A549 (cell line): Measurements from ENCODE around the gene ZNF670. TPM values are rescaled to one million over a fixed set of nuclear protein-coding genes. Genes with fewer than 3 reads are reported as not detected.

Experiments
- ATAC-seq, 2 experiments: fragments of 200-7000 bp in 1 of 2; fragments of >200 bp in 1 of 2; cut with Nextera tagmentation in 1 of 2; cut with Tn5 transposase in 1 of 2; 3 replicates each; pipeline versions ENCODE4 v1.8.0 to v1.9.1; 2018 to 2020; ENCODE audit warnings: mild to moderate bottlenecking in 1 of 2, moderate library complexity in 1 of 2
- CTCF ChIA-PET: fragments of 300-600 bp; sonication (Branson Sonifier 250); formaldehyde crosslinking; extraction: SDS; loops from one replicate; lab custom pipeline; 2021; ENCODE audit warnings: antibody characterized with exemption, inconsistent platforms; lab: Yijun Ruan, JAX
- POLR2A ChIA-PET: fragments of 350-600 bp; formaldehyde crosslinking; extraction: SDS; loops from one replicate; lab custom pipeline; 2021; ENCODE audit warnings: antibody characterized with exemption, inconsistent platforms; lab: Yijun Ruan, JAX
- DNase-seq, 2 experiments: peaks; one replicate each; pipeline versions ENCODE4 v3.0.0 to v3.0.0-alpha.2; 2011 to 2016; ENCODE audit warnings: low read depth in 1 of 2, low spot score in 1 of 2
- FAIRE-seq: peaks from 2 replicates; lab custom pipeline; 2011; peaks lifted over from hg19 to GRCh38; lab: Jason Lieb, UNC
- H3K27ac ChIP-seq, 2 experiments: fragments of >200 bp; sonication (Bioruptor Twin); formaldehyde crosslinking; 3 replicates each; pipeline ENCODE4 v1.5.1; 2016 to 2017
- H3K4me1 ChIP-seq: fragments of >200 bp; sonication (Bioruptor Twin); formaldehyde crosslinking; 3 replicates; pipeline ENCODE4 v1.6.1; 2016
- H3K4me2 ChIP-seq: fragments of >200 bp; sonication (Bioruptor Twin); formaldehyde crosslinking; 3 replicates; pipeline ENCODE4 v1.6.1; 2016
- H3K4me3 ChIP-seq: fragments of >200 bp; sonication (Bioruptor Twin); formaldehyde crosslinking; 3 replicates; pipeline ENCODE4 v1.5.1; 2016
- H3K9me3 ChIP-seq: fragments of >200 bp; sonication (Bioruptor Twin); formaldehyde crosslinking; 3 replicates; pipeline ENCODE4 v1.6.1; 2016
- BHLHE40 ChIP-seq: IDR thresholded peaks from 2 replicates; pipeline ENCODE4 v1.6.1; 2012; ENCODE audit warnings: low read depth, low read length, inconsistent platforms
- CBX2 ChIP-seq: fragments of 200-600 bp; sonication (generic); IDR thresholded peaks from 2 replicates; pipeline ENCODE4 v1.6.1; 2016; ENCODE audit warnings: low read depth, mild to moderate bottlenecking, borderline replicate concordance
- CBX8 ChIP-seq: fragments of 200-600 bp; sonication (generic); IDR thresholded peaks from 2 replicates; pipeline ENCODE4 v1.6.1; 2016
- CEBPB ChIP-seq, 2 experiments: fragments of >200 bp in 1 of 2; sonication (Bioruptor Twin) in 1 of 2; formaldehyde crosslinking in 1 of 2; IDR thresholded peaks; 2 replicates each; pipeline ENCODE4 v1.6.1; 2012 to 2016
- CHD4 ChIP-seq: fragments of 200-600 bp; sonication (generic); IDR thresholded peaks from 2 replicates; pipeline ENCODE4 v1.6.1; 2016; ENCODE audit warnings: antibody characterized with exemption, mild to moderate bottlenecking, borderline replicate concordance
- EHMT2 ChIP-seq: fragments of 200-600 bp; sonication (generic); IDR thresholded peaks from 2 replicates; pipeline ENCODE4 v1.6.1; 2016; ENCODE audit warnings: antibody characterized with exemption, low read depth, mild to moderate bottlenecking, moderate library complexity
- ESRRA ChIP-seq: fragments of 150-350 bp; IDR thresholded peaks from 2 replicates; pipeline ENCODE4 v1.6.1; 2014; ENCODE audit warnings: mild to moderate bottlenecking, low read length, borderline replicate concordance
- FOSL2 ChIP-seq, 2 experiments: fragments of 450-650 bp in 1 of 2; fragments of >200 bp in 1 of 2; sonication (Bioruptor Twin) in 1 of 2; formaldehyde crosslinking; IDR thresholded peaks; 2 replicates each; pipeline versions ENCODE4 v1.5.0 to v1.6.1; 2016 to 2020; ENCODE audit warnings: mild to moderate bottlenecking in 1 of 2, moderate library complexity in 1 of 2
- HOXA7 ChIP-seq: fragments of 250-450 bp; sonication (Bioruptor Pico); IDR thresholded peaks from 2 replicates; pipeline ENCODE4 v1.5.0; 2020; ENCODE audit warnings: mild to moderate bottlenecking, moderate library complexity
- JUN ChIP-seq, 2 experiments: fragments of >200 bp; sonication (Bioruptor Twin); formaldehyde crosslinking; IDR thresholded peaks; 2 replicates in 1 of 2; 3 replicates in 1 of 2; pipeline ENCODE4 v1.6.1; 2016 to 2017
- KDM5A ChIP-seq: fragments of 200-600 bp; sonication (generic); IDR thresholded peaks from 2 replicates; pipeline ENCODE4 v1.6.1; 2016; ENCODE audit warnings: antibody characterized with exemption, mild to moderate bottlenecking
- NPAS2 ChIP-seq: fragments of 250-450 bp; sonication (Bioruptor Pico); IDR thresholded peaks from 2 replicates; pipeline ENCODE4 v1.8.0; 2022; ENCODE audit warnings: mild to moderate bottlenecking, moderate library complexity, borderline replicate concordance
- PHF8 ChIP-seq: fragments of 200-600 bp; sonication (generic); IDR thresholded peaks from 2 replicates; pipeline ENCODE4 v1.6.1; 2016; ENCODE audit warnings: low read depth, mild to moderate bottlenecking, antibody characterized with exemption, moderate library complexity, borderline replicate concordance
- SREBF2 ChIP-seq: fragments of 450-650 bp; IDR thresholded peaks from 2 replicates; pipeline ENCODE4 v1.6.1; 2014; ENCODE audit warnings: mild to moderate bottlenecking, moderate library complexity
- ZNF302 ChIP-seq: fragments of 250-450 bp; sonication (Bioruptor Pico); IDR thresholded peaks from 2 replicates; pipeline ENCODE4 v1.9.0; 2021; ENCODE audit warnings: inconsistent platforms, mild to moderate bottlenecking, moderate library complexity
- WGBS: methylation state at CpG from one replicate; pipeline ENCODE4 v1.1.6; 2017; ENCODE audit errors: missing lambda C conversion rate; 5-methylcytosine and 5-hydroxymethylcytosine counted together
- polyA plus RNA-seq, 4 experiments: library from polyadenylated mRNA; depleted of rRNA in 3 of 4; stranded (reverse); fragments of >200 nt; fragmentation: RNase III in 1 of 4; extraction: RNeasy Plus Mini Kit Qiagen cat#74134 plus additional on column Dnase treatment in 1 of 4; gene quantifications; 2 replicates in 3 of 4; 3 replicates in 1 of 4; pipeline ENCODE4 v1.2.3, GENCODE V29; 2011 to 2017
- TF ChIP-seq, protein P1 (sequence below): fragments of 200-600 bp; sonication (generic); IDR thresholded peaks from 2 replicates; pipeline ENCODE4 v1.6.1; 2016; ENCODE audit warnings: antibody characterized with exemption, mild to moderate bottlenecking, moderate library complexity
- TF ChIP-seq, protein P2 (sequence below): fragments of 150-350 bp; IDR thresholded peaks from 2 replicates; pipeline ENCODE4 v1.6.1; 2014; ENCODE audit warnings: low read depth, mild to moderate bottlenecking, low read length
- TF ChIP-seq, protein P3 (sequence below): IDR thresholded peaks from 2 replicates; pipeline ENCODE4 v1.6.1; 2012; ENCODE audit warnings: low read depth, borderline replicate concordance
- TF ChIP-seq, protein P4 (sequence below): fragments of >200 bp; sonication (Bioruptor Twin); formaldehyde crosslinking; IDR thresholded peaks from 2 replicates; pipeline ENCODE4 v1.6.1; 2016
- TF ChIP-seq, protein P5 (sequence below): IDR thresholded peaks from 2 replicates; pipeline ENCODE4 v1.6.1; 2012

ZNF670 gene
- polyA plus RNA-seq, 2 of the 4 experiments (the other 2 are of a cell fraction) = 2.9 to 4.3 TPM

DNA sequence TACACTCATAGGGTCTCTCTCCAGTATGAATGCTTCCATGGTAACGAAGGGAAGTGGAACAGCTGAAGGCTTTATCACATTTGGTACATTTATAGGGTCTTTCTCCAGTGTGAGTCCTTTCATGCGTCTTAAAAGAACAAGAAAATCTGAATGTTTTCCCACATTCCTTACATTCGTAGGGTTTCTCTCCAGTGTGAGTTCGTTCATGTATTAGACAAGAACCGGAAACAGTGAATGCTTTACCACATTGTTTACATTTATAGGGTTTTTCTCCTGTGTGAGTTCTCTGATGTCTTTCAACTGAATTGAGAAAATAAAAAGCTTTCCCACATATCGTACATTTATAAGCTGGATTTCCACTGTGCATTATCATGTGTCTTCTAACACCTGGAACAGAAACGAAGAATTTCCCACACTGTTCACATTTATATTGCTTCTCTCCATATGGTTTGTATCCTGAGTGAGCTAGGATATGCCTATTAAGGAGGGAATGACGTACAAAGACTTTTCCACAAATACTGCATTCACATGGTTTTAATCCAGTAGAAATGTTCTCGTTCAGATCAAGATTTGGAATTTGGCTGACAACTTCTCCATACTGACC lies 22.2 kb upstream of the ZNF670 start:
- DNase-seq = no peak
- no peak for TF ChIP-seq PHF8
- TF ChIP-seq ESRRA = no peak
- no peak for TF ChIP-seq CBX8
- TF ChIP-seq, protein P1, sequence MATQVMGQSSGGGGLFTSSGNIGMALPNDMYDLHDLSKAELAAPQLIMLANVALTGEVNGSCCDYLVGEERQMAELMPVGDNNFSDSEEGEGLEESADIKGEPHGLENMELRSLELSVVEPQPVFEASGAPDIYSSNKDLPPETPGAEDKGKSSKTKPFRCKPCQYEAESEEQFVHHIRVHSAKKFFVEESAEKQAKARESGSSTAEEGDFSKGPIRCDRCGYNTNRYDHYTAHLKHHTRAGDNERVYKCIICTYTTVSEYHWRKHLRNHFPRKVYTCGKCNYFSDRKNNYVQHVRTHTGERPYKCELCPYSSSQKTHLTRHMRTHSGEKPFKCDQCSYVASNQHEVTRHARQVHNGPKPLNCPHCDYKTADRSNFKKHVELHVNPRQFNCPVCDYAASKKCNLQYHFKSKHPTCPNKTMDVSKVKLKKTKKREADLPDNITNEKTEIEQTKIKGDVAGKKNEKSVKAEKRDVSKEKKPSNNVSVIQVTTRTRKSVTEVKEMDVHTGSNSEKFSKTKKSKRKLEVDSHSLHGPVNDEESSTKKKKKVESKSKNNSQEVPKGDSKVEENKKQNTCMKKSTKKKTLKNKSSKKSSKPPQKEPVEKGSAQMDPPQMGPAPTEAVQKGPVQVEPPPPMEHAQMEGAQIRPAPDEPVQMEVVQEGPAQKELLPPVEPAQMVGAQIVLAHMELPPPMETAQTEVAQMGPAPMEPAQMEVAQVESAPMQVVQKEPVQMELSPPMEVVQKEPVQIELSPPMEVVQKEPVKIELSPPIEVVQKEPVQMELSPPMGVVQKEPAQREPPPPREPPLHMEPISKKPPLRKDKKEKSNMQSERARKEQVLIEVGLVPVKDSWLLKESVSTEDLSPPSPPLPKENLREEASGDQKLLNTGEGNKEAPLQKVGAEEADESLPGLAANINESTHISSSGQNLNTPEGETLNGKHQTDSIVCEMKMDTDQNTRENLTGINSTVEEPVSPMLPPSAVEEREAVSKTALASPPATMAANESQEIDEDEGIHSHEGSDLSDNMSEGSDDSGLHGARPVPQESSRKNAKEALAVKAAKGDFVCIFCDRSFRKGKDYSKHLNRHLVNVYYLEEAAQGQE = no peak
- TF ChIP-seq, protein P2, sequence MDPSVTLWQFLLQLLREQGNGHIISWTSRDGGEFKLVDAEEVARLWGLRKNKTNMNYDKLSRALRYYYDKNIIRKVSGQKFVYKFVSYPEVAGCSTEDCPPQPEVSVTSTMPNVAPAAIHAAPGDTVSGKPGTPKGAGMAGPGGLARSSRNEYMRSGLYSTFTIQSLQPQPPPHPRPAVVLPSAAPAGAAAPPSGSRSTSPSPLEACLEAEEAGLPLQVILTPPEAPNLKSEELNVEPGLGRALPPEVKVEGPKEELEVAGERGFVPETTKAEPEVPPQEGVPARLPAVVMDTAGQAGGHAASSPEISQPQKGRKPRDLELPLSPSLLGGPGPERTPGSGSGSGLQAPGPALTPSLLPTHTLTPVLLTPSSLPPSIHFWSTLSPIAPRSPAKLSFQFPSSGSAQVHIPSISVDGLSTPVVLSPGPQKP = no peak
- no peak for TF ChIP-seq JUN (IDR thresholded peaks at IDR 0.05)
- TF ChIP-seq, protein P3, sequence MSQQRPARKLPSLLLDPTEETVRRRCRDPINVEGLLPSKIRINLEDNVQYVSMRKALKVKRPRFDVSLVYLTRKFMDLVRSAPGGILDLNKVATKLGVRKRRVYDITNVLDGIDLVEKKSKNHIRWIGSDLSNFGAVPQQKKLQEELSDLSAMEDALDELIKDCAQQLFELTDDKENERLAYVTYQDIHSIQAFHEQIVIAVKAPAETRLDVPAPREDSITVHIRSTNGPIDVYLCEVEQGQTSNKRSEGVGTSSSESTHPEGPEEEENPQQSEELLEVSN = no peak
- TF ChIP-seq, protein P4, sequence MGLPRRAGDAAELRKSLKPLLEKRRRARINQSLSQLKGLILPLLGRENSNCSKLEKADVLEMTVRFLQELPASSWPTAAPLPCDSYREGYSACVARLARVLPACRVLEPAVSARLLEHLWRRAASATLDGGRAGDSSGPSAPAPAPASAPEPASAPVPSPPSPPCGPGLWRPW = no peak
- TF ChIP-seq SREBF2 = no peak
- TF ChIP-seq NPAS2 (CRISPR knock-in tag) = no peak
- TF ChIP-seq EHMT2 = no peak
- TF ChIP-seq BHLHE40 = no peak
- TF ChIP-seq, all 56 proteins: peak for 0
- WGBS = 95% methylated on average over 9 of the region's 9 CpGs
- CTCF ChIA-PET = no interaction called here
- no peak overlapping the region for H3K27ac ChIP-seq
- H3K4me3 ChIP-seq = no peak overlapping the region
- no peaks in the 10 kb centered on the region for H3K4me1 ChIP-seq
- peaks cover 84% of the 10 kb centered on the region for H3K9me3 ChIP-seq
- no peak overlapping the region for H3K4me2 ChIP-seq
- FAIRE-seq (no peak), ATAC-seq (no peak)
- POLR2A ChIA-PET = no interaction called here

DNA sequence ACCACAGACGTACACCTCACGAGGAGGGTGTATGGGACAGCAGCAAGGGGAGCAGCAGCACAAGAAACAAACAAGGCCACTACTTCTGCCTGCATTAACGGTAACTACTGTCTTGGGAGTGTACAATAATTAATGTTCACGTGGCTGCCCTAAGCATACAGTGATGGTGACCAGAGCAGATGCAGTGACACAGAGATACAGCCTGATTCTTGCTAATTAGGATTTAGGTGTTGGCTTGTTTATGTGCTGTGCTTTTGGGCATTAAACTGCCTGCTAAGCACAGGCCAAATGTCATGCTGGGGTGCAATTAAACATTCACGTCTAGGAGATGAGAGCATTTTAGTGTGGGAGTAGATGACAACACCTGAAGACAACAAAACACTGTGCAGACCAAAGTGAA lies 18.3 kb upstream of the ZNF670 start:
- peak; percentile 19 to 42; a peak in 2 of 6 replicates for ATAC-seq
- WGBS = 77% methylated on average over 5 of the region's 5 CpGs
- H3K9me3 ChIP-seq = peaks cover 72% of the 10 kb centered on the region
- no peak overlapping the region for H3K4me2 ChIP-seq
- ChIA-PET POLR2A (no interaction called here), CTCF (no interaction called here)
- FAIRE-seq = no peak
- DNase-seq = no peak
- TF ChIP-seq ZNF302 (CRISPR knock-in tag) (no peak), HOXA7 (no peak)
- H3K4me3 ChIP-seq = no peak overlapping the region
- no peaks in the 10 kb centered on the region for H3K4me1 ChIP-seq
- no peak overlapping the region for H3K27ac ChIP-seq

DNA sequence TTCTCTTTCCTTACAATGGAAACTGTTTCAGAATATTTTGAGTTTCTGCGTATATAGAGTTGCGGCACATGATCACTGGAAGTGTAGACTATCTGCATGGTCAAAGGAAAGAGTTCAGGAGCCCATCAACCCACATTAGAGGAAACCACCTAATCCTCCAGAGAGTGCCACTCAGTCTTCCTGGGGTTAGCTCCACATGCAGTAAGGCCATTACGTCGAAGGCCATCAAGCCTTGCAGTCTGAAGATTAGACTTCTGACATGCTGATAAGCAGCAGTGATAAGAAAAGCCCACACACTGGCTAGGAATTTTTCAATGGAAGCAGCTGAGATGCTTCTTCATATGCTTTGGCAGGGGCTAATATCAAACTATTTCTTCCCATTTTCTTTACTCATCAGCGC lies 17.9 kb upstream of the ZNF670 start:
- FAIRE-seq (no peak), DNase-seq (no peak), ATAC-seq (peak; percentile 20 to 30; a peak in 3 of 6 replicates)
- ChIA-PET POLR2A (no interaction called here), CTCF (no interaction called here)
- peaks cover 67% of the 10 kb centered on the region for H3K9me3 ChIP-seq
- no peaks in the 10 kb centered on the region for H3K4me1 ChIP-seq
- 97% methylated on average over 5 of the region's 5 CpGs for WGBS
- no peak for TF ChIP-seq CEBPB (IDR thresholded peaks at IDR 0.05)
- TF ChIP-seq, protein P5, sequence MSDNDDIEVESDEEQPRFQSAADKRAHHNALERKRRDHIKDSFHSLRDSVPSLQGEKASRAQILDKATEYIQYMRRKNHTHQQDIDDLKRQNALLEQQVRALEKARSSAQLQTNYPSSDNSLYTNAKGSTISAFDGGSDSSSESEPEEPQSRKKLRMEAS = no peak
- no peak for TF ChIP-seq FOSL2 (IDR thresholded peaks at IDR 0.05)
- TF ChIP-seq FOSL2 (CRISPR knock-in tag; IDR thresholded peaks at IDR 0.05) = no peak
- no peak for TF ChIP-seq HOXA7
- no peak for TF ChIP-seq NPAS2 (CRISPR knock-in tag)
- no peak for TF ChIP-seq CHD4
- no peak for TF ChIP-seq CBX2
- no peak for TF ChIP-seq KDM5A
- no peak overlapping the region for H3K4me2 ChIP-seq
- no peak overlapping the region for H3K27ac ChIP-seq
- H3K4me3 ChIP-seq = no peak overlapping the region
